ENCODE data around the gene DCAF8L1. TPM values are rescaled to one million over a fixed set of nuclear protein-coding genes. Genes with fewer than 3 reads are reported as not detected.
"Not testable (repeated sequence)": the region's sequence is repeated elsewhere in the genome, so short reads cannot be mapped to it uniquely, and the experiment has no call there.

Gene DCAF8L1
- total RNA-seq, 1 experiment from 2014 or later: not detected

DNA sequence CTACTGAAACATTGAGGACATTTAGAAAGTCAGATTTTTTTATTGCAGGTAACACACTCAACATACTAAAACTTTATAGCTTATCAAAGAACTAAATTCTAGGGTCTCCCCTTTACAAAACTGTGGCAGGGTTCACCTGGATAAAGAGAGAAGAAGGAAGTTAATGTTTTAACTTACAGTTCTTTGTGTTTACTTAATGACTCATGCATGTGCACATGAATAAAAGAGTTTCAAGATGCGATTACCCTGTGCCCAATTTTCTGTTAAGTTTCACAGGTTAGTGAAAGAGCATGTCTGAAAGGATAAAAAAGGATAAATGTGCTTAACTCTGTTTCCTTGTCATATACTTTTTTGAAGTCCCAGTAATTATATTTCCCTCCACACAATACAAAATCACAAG, 16.8 kb downstream of the DCAF8L1 start:
- H2BK12ac ChIP-seq (ENCODE audit: insufficient read length, low read depth, low read length): no peak overlapping the region
- no peak overlapping the region for H4K5ac ChIP-seq (ENCODE audit: insufficient read length, low read depth, low read length)
- H4K20me1 ChIP-seq (ENCODE audit: control insufficient read depth, insufficient read depth, insufficient read length): no peaks in the 10 kb centered on the region
- TF ChIP-seq, protein P1, sequence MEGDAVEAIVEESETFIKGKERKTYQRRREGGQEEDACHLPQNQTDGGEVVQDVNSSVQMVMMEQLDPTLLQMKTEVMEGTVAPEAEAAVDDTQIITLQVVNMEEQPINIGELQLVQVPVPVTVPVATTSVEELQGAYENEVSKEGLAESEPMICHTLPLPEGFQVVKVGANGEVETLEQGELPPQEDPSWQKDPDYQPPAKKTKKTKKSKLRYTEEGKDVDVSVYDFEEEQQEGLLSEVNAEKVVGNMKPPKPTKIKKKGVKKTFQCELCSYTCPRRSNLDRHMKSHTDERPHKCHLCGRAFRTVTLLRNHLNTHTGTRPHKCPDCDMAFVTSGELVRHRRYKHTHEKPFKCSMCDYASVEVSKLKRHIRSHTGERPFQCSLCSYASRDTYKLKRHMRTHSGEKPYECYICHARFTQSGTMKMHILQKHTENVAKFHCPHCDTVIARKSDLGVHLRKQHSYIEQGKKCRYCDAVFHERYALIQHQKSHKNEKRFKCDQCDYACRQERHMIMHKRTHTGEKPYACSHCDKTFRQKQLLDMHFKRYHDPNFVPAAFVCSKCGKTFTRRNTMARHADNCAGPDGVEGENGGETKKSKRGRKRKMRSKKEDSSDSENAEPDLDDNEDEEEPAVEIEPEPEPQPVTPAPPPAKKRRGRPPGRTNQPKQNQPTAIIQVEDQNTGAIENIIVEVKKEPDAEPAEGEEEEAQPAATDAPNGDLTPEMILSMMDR (conservative IDR thresholded peaks at IDR 0.05): no peak
- H2BK120ac ChIP-seq (ENCODE audit: low read depth, low read length, poor library complexity, severe bottlenecking): no peak overlapping the region
- H3K4me2 ChIP-seq (ENCODE audit: insufficient read depth, insufficient read length, low read length): no peak overlapping the region
- H3K23me2 ChIP-seq (ENCODE audit: insufficient read length, low read depth, low read length, poor library complexity, severe bottlenecking): no peaks in the 10 kb centered on the region
- Mint-ChIP-seq H3K36me3 (ENCODE audit: insufficient read depth in 1 of 3, low read depth in 3 of 3) (peaks cover 19 to 24% (median 20%) of the 10 kb centered on the region in 3 experiments), H3K4me3 (no peak overlapping the region), H3K9me3 (peaks cover 77 to 89% of the 10 kb centered on the region in 2 experiments), H3K27ac (no peak overlapping the region), H3K4me1 (no peaks in the 10 kb centered on the region), H3K27me3 (ENCODE audit: low read depth) (no peaks in the 10 kb centered on the region; the same call in none of the 2 replicates)
- no peaks in the 10 kb centered on the region for H3K4me1 ChIP-seq (ENCODE audit: insufficient read depth, low read length)
- no peak overlapping the region for H3K27ac ChIP-seq (ENCODE audit: insufficient read length, low read depth, low read length)
- H4K91ac ChIP-seq (ENCODE audit: insufficient read length, low read depth, low read length): no peak overlapping the region
- peaks cover 17% of the 10 kb centered on the region for H3K9me3 ChIP-seq (ENCODE audit: control insufficient read depth, low read depth, low read length)
- no peak overlapping the region for H3T11ph ChIP-seq (ENCODE audit: low read length)
- no peak overlapping the region for H2AK5ac ChIP-seq (ENCODE audit: insufficient read length, low read length)
- no peak overlapping the region for H3K18ac ChIP-seq (ENCODE audit: insufficient read length, low read depth, low read length)
- H3K4ac ChIP-seq (ENCODE audit: low read depth, low read length): no peak overlapping the region
- no peak overlapping the region for H2AFZ ChIP-seq (ENCODE audit: low read length)
- no peak overlapping the region for H3K9ac ChIP-seq (ENCODE audit: extremely low read depth, insufficient read length, low read length)
- no peak overlapping the region for H2BK15ac ChIP-seq (ENCODE audit: low read depth, low read length)
- WGBS (ENCODE audit: extremely low coverage, insufficient read length, low lambda C conversion rate): no CpG with 5 or more reads among the region's 1 CpG
- no peak overlapping the region for H2BK5ac ChIP-seq (ENCODE audit: insufficient read length, low read length)
- no peak for DNase-seq
- H3K27me3 ChIP-seq (ENCODE audit: insufficient read depth, low read length): no peaks in the 10 kb centered on the region
- no peak overlapping the region for H3K23ac ChIP-seq (ENCODE audit: insufficient read length, low read depth, low read length)
- H2BK20ac ChIP-seq (ENCODE audit: low read depth, low read length, poor library complexity, severe bottlenecking): no peak overlapping the region
- no peaks in the 10 kb centered on the region for H3K79me1 ChIP-seq (ENCODE audit: insufficient read depth, low read depth, low read length, poor library complexity, severe bottlenecking)
- H3K79me2 ChIP-seq (ENCODE audit: insufficient read depth, low read length): no peaks in the 10 kb centered on the region
- no peak overlapping the region for H4K8ac ChIP-seq (replicated peaks; ENCODE audit: insufficient read length, low read depth, low read length)
- no peak overlapping the region for H3K56ac ChIP-seq (ENCODE audit: insufficient read length, low read depth, low read length)
- no peak overlapping the region for H3K14ac ChIP-seq (ENCODE audit: insufficient read depth, low read length)

GRCh38 chrX:27960410-27960809, 20.8 kb downstream of the DCAF8L1 start:
- not testable (repeated sequence) for H2BK5ac ChIP-seq (ENCODE audit: insufficient read length, low read length); H3K4me2 ChIP-seq (ENCODE audit: insufficient read depth, insufficient read length, low read length); H3K79me1 ChIP-seq (ENCODE audit: insufficient read depth, low read depth, low read length, poor library complexity, severe bottlenecking); H3K27ac ChIP-seq (ENCODE audit: insufficient read length, low read depth, low read length); H3K4me1 Mint-ChIP-seq; H3K79me2 ChIP-seq (ENCODE audit: insufficient read depth, low read length); H2AK5ac ChIP-seq (ENCODE audit: insufficient read length, low read length); H3K4ac ChIP-seq (ENCODE audit: low read depth, low read length); H3K4me1 ChIP-seq (ENCODE audit: insufficient read depth, low read length); H2BK15ac ChIP-seq (ENCODE audit: low read depth, low read length); H4K91ac ChIP-seq (ENCODE audit: insufficient read length, low read depth, low read length); H2BK120ac ChIP-seq (ENCODE audit: low read depth, low read length, poor library complexity, severe bottlenecking); H2BK12ac ChIP-seq (ENCODE audit: insufficient read length, low read depth, low read length); H3K56ac ChIP-seq (ENCODE audit: insufficient read length, low read depth, low read length); H3K27me3 ChIP-seq (ENCODE audit: insufficient read depth, low read length); H3K9ac ChIP-seq (ENCODE audit: extremely low read depth, insufficient read length, low read length); H3T11ph ChIP-seq (ENCODE audit: low read length); H3K27ac Mint-ChIP-seq; H3K27me3 Mint-ChIP-seq (ENCODE audit: low read depth); H2AFZ ChIP-seq (ENCODE audit: low read length); H3K23ac ChIP-seq (ENCODE audit: insufficient read length, low read depth, low read length); H4K5ac ChIP-seq (ENCODE audit: insufficient read length, low read depth, low read length); H4K20me1 ChIP-seq (ENCODE audit: control insufficient read depth, insufficient read depth, insufficient read length); H3K14ac ChIP-seq (ENCODE audit: insufficient read depth, low read length); H3K18ac ChIP-seq (ENCODE audit: insufficient read length, low read depth, low read length); H4K8ac ChIP-seq (replicated peaks; ENCODE audit: insufficient read length, low read depth, low read length); H3K4me3 Mint-ChIP-seq; DNase-seq; H3K23me2 ChIP-seq (ENCODE audit: insufficient read length, low read depth, low read length, poor library complexity, severe bottlenecking); H2BK20ac ChIP-seq (ENCODE audit: low read depth, low read length, poor library complexity, severe bottlenecking)
- Mint-ChIP-seq H3K9me3 (peaks cover 66 to 70% of the 10 kb centered on the region in 2 experiments), H3K36me3 (ENCODE audit: insufficient read depth in 1 of 3, low read depth in 3 of 3) (peaks cover 16 to 24% (median 20%) of the 10 kb centered on the region in 3 experiments)
- WGBS (ENCODE audit: extremely low coverage, insufficient read length, low lambda C conversion rate): no CpG with 5 or more reads among the region's 5 CpGs
- peaks cover 12% of the 10 kb centered on the region for H3K9me3 ChIP-seq (ENCODE audit: control insufficient read depth, low read depth, low read length)
